Colonic mucosa (tissue), 4 donors: ENCODE measurements around the gene POLR1A. TPM values are rescaled to one million over a fixed set of nuclear protein-coding genes. Genes with fewer than 3 reads are reported as not detected.

Source experiments
- DNase-seq: peaks from one replicate; pipeline ENCODE4 v3.0.0-alpha.2; 2020
- H3K27ac ChIP-seq: fragments of 200-600 bp; one replicate; pipeline ENCODE4 v1.8.0; 2021
- H3K27me3 ChIP-seq: fragments of 200-600 bp; one replicate; pipeline ENCODE4 v1.8.0; 2021
- H3K36me3 ChIP-seq: fragments of 200-600 bp; one replicate; pipeline ENCODE4 v1.8.0; 2021
- H3K4me1 ChIP-seq: fragments of 200-600 bp; one replicate; pipeline ENCODE4 v1.8.0; 2021; ENCODE audit warnings: mild to moderate bottlenecking
- H3K4me3 ChIP-seq: fragments of 200-600 bp; one replicate; pipeline ENCODE4 v1.8.0; 2021
- H3K9ac ChIP-seq, 2 donors: one replicate each; pipeline ENCODE4 v1.7.0; 2013; ENCODE audit warnings: control low read depth in 2 of 2, low read depth in 2 of 2, low read length in 2 of 2
- H3K9me3 ChIP-seq: fragments of 200-600 bp; one replicate; pipeline ENCODE4 v1.8.0; 2021
- intact Hi-C: fragments of 100-400 bp; cut with DNase I; formaldehyde crosslinking; loops from one replicate; pipeline ENCODE4 v1.14.1; 2022
- total RNA-seq, 2 donors: library from RNA; stranded (reverse); fragmentation: NEBNext Ultra II Directional in 1 of 2; extraction: Animal tissue kit (Norgen Biotek cat#: 25700) in 1 of 2; gene quantifications; one replicate each; pipeline ENCODE4 v1.2.1, GENCODE V29; 2021
- TF ChIP-seq, protein P1 (sequence below): fragments of 200-600 bp; IDR thresholded peaks from one replicate; pipeline ENCODE4 v1.8.0; 2022; ENCODE audit warnings: antibody characterized with exemption, mild to moderate bottlenecking
- donor health status: healthy.
- donor health status: DM: no; HTN: no; CAD: no.
- donor health status: DM: no; HTN: no; CAD: no.

POLR1A gene
- total RNA-seq, 2 donors from 2014 or later, result 17.9 to 35.9 TPM

DNA sequence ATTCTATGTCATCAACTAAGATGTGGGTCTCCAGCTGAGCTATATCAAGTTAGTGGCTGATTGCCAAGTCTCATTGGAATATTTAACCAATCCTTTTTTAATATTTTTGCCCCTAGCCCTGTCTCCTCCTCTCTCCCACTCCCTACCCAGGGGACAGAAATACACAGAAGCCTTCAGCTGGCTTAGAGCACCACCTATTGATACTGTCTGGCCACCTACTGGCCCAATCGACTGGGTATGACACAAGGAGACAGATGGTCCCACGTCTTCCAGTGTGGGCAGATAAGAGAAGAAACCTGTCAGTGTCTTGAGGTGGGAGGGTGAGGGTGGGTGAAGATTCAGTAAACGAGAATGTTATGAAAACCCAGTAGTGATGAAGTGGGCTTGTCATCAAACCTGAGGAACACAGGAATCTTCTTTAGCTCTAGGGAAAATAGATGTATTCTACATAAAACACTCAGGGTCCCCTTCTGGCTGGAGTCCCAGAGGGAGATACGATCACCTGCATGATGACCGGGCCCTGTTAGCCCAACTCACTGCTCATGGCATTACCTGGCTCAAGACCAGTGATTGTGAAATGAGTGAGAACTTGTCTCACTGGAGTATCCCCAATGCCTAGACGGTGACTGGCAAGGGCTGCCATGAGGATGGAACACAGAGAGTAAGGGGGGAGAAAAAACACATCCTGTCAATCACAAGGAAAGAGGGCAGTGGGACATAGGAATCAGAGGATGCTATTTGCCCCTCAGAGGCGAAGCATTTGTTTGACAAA is 26.7 kb downstream of the POLR1A start:
- H3K9ac ChIP-seq, result no peak overlapping the region
- no peaks in the 10 kb centered on the region for H3K36me3 ChIP-seq
- H3K27ac ChIP-seq, result no peak overlapping the region
- no peaks in the 10 kb centered on the region for H3K9me3 ChIP-seq
- peaks cover 6% of the 10 kb centered on the region for H3K4me1 ChIP-seq
- TF ChIP-seq, protein P1, sequence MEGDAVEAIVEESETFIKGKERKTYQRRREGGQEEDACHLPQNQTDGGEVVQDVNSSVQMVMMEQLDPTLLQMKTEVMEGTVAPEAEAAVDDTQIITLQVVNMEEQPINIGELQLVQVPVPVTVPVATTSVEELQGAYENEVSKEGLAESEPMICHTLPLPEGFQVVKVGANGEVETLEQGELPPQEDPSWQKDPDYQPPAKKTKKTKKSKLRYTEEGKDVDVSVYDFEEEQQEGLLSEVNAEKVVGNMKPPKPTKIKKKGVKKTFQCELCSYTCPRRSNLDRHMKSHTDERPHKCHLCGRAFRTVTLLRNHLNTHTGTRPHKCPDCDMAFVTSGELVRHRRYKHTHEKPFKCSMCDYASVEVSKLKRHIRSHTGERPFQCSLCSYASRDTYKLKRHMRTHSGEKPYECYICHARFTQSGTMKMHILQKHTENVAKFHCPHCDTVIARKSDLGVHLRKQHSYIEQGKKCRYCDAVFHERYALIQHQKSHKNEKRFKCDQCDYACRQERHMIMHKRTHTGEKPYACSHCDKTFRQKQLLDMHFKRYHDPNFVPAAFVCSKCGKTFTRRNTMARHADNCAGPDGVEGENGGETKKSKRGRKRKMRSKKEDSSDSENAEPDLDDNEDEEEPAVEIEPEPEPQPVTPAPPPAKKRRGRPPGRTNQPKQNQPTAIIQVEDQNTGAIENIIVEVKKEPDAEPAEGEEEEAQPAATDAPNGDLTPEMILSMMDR, result peak; percentile 31
- no peaks in the 10 kb centered on the region for H3K27me3 ChIP-seq
- DNase-seq, result peak; percentile 35
- no peak overlapping the region for H3K4me3 ChIP-seq
- intact Hi-C loops, result loop anchor here (2.0 to 10.0 kb wide), 3 partner anchors 192 to 344 kb away; partner anchors contain the start of gene ST3GAL5

DNA sequence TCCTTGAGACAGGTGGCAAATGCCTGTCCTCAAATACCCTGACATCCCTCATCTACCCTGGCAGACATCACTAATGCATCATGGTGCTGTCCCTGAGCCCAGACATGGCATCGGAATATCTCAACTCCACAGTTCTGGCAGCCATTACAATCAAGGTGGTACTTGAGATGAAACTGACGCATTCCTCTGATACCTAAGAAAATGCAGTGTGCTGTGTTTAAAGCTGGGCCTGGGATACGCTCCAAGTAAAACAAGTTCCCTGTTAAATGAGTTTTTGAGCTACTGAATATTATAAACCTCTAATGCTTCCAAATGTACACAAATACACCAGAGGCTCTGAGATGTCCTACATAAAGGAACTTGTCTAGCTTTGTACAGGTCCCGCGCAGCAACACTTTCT is 29.8 kb downstream of the POLR1A start:
- Histone ChIP-seq H3K9me3 (no peaks in the 10 kb centered on the region), H3K9ac (no peak overlapping the region), H3K4me1 (peaks cover 6% of the 10 kb centered on the region), H3K4me3 (no peak overlapping the region), H3K36me3 (no peaks in the 10 kb centered on the region), H3K27me3 (no peaks in the 10 kb centered on the region), H3K27ac (no peak overlapping the region)
- intact Hi-C loops, result loop anchor here (5.0 to 10.0 kb wide), 2 partner anchors 189 to 341 kb away; partner anchors contain the start of gene ST3GAL5
- no peak for DNase-seq
- TF ChIP-seq, protein P1, result no peak

DNA sequence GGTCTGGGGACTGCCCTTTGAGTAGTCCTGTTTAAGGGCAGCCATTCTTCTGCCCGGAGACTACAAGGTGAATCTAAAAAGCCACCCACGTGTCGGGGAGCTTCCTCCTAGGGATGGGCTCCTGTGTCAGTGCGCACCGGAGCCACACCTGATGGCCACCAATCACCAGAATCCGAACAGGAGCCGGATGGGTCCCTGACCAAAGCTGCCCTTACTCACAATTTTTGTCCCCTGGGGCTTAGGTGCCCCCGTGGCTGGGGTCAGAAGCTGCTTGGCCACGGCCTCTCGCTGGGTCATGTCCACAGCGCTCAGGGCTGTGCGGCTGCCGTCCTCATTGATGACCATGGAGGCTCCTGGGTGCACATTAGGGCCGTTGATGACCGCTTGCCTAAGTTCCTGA is 30.9 kb downstream of the POLR1A start:
- H3K4me1 ChIP-seq, result no peaks in the 10 kb centered on the region
- H3K27me3 ChIP-seq, result no peaks in the 10 kb centered on the region
- H3K9ac ChIP-seq, result no peak overlapping the region
- TF ChIP-seq, protein P1, result no peak
- no peak overlapping the region for H3K27ac ChIP-seq
- intact Hi-C loops, result loop anchor here (5.0 to 10.0 kb wide), 2 partner anchors 188 to 340 kb away; partner anchors contain the start of gene ST3GAL5
- no peak for DNase-seq
- H3K4me3 ChIP-seq, result no peak overlapping the region
- no peaks in the 10 kb centered on the region for H3K9me3 ChIP-seq
- H3K36me3 ChIP-seq, result peaks cover 3% of the 10 kb centered on the region

DNA sequence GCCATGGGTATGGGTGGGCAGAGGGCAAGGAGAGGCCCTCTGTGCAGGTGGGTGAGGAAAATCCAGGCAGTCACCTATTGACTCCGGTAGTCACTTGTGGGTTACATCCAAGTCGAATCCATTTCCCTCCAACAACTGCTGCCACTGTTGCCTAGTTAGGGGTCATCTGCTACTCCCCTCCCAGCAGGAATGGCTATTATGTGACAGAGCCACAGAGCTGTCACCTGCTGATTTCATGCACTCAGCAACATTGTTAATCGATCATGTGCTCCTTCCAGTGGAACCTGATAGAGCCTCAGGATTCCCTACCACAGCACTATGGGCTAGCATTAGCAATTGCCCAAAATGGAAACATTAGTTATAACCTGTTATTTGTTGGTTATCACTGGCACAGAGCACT is 31.4 kb downstream of the POLR1A start:
- Histone ChIP-seq H3K9me3 (no peaks in the 10 kb centered on the region), H3K4me3 (no peak overlapping the region), H3K27me3 (no peaks in the 10 kb centered on the region), H3K27ac (no peak overlapping the region), H3K4me1 (no peaks in the 10 kb centered on the region), H3K9ac (no peak overlapping the region), H3K36me3 (peaks cover 6% of the 10 kb centered on the region)
- intact Hi-C loops, result loop anchor here (10.0 kb wide), 1 partner anchor 339 kb away; no protein-coding TSS in a partner anchor
- DNase-seq, result no peak
- TF ChIP-seq, protein P1, result no peak

DNA sequence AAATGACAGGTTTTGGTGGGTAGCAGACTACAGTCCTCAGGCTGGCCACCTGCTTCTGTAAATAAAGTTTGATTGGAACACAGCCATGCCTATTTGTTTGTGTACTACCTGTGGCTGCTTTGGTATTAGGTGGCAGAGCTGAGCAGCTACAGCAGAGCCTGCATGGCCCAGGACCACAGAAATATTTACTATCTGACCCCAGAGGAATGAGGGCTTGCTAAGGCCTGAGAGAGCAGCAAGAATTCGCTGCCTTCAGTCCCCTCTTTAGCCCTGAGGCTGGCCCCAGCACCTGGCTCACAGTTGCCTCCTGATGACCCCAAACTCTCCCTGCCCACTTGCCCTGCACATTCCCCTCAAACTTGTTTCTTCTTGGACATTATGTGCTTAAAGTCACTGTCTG is 32.5 kb downstream of the POLR1A start:
- no peaks in the 10 kb centered on the region for H3K4me1 ChIP-seq
- H3K4me3 ChIP-seq, result no peak overlapping the region
- no peaks in the 10 kb centered on the region for H3K9me3 ChIP-seq
- no peak overlapping the region for H3K27ac ChIP-seq
- peaks cover 6% of the 10 kb centered on the region for H3K36me3 ChIP-seq
- intact Hi-C loops, result loop anchor here (10.0 kb wide), 1 partner anchor 338 kb away; no protein-coding TSS in a partner anchor
- DNase-seq, result no peak
- TF ChIP-seq, protein P1, result no peak
- H3K9ac ChIP-seq, result no peak overlapping the region
- no peaks in the 10 kb centered on the region for H3K27me3 ChIP-seq
